ENCODE measurements around the gene ABCC6.

Gene ABCC6

GRCh38 chr16:16139061-16139460 is 84.2 kb downstream of the ABCC6 start:
- no peak for DNase-seq (ENCODE audit: low read depth)
- H3K4me3 ChIP-seq (ENCODE audit: low read depth, low read length) = no peak overlapping the region
- TF ChIP-seq CTCF (IDR thresholded peaks at IDR 0.05; ENCODE audit: insufficient read depth, low read depth, low read length, missing control alignments) = no peak

GRCh38 chr16:16138034-16138635 is 85.2 kb downstream of the ABCC6 start:
- no peak for TF ChIP-seq CTCF (IDR thresholded peaks at IDR 0.05; ENCODE audit: insufficient read depth, low read depth, low read length, missing control alignments)
- DNase-seq (ENCODE audit: low read depth) = no peak
- H3K4me3 ChIP-seq (ENCODE audit: low read depth, low read length) = no peak overlapping the region

GRCh38 chr16:16137110-16137509 is 86.2 kb downstream of the ABCC6 start:
- no peak overlapping the region for H3K4me3 ChIP-seq (ENCODE audit: low read depth, low read length)
- TF ChIP-seq CTCF (IDR thresholded peaks at IDR 0.05; ENCODE audit: insufficient read depth, low read depth, low read length, missing control alignments) = no peak
- no peak for DNase-seq (ENCODE audit: low read depth)

- no peak overlapping the region for H3K4me3 ChIP-seq (ENCODE audit: low read depth, low read length)
- TF ChIP-seq CTCF (IDR thresholded peaks at IDR 0.05; ENCODE audit: insufficient read depth, low read depth, low read length, missing control alignments) = no peak
- DNase-seq (ENCODE audit: low read depth) = no peak
Measured at GRCh38 chr16:16136588-16136987, 86.7 kb downstream of the ABCC6 start.

GRCh38 chr16:16133943-16134604 is 89.2 kb downstream of the ABCC6 start:
- DNase-seq (ENCODE audit: low read depth) = no peak
- TF ChIP-seq CTCF (IDR thresholded peaks at IDR 0.05; ENCODE audit: insufficient read depth, low read depth, low read length, missing control alignments) = no peak
- H3K4me3 ChIP-seq (ENCODE audit: low read depth, low read length) = no peak overlapping the region

GRCh38 chr16:16131659-16132058 is 91.6 kb downstream of the ABCC6 start:
- no peak for DNase-seq (ENCODE audit: low read depth)
- H3K4me3 ChIP-seq (ENCODE audit: low read depth, low read length) = no peak overlapping the region
- TF ChIP-seq CTCF (IDR thresholded peaks at IDR 0.05; ENCODE audit: insufficient read depth, low read depth, low read length, missing control alignments) = no peak

- H3K4me3 ChIP-seq (ENCODE audit: low read depth, low read length) = no peak overlapping the region
- no peak for DNase-seq (ENCODE audit: low read depth)
- no peak for TF ChIP-seq CTCF (IDR thresholded peaks at IDR 0.05; ENCODE audit: insufficient read depth, low read depth, low read length, missing control alignments)
Measured at GRCh38 chr16:16131204-16131603, 92.1 kb downstream of the ABCC6 start.
